SK-N-SH (cell line): ENCODE measurements around the gene CLASP2. TPM values are rescaled to one million over a fixed set of nuclear protein-coding genes. Genes with fewer than 3 reads are reported as not detected.

Experiments
- CTCF ChIA-PET: fragments of 300-600, 350-600 bp; formaldehyde crosslinking; extraction: SDS; loops from one replicate; lab custom pipeline; 2021; lab: Yijun Ruan, JAX
- POLR2A ChIA-PET: fragments of 350-600 bp; sonication (Branson Sonifier 250); formaldehyde crosslinking; extraction: SDS; loops from one replicate; lab custom pipeline; 2020; ENCODE audit warnings: antibody characterized with exemption, inconsistent platforms; lab: Yijun Ruan, JAX
- DNase-seq: peaks from one replicate; pipeline ENCODE4 v3.0.0; 2012
- H2AFZ ChIP-seq: fragments of 200-600 bp; sonication (generic); 2 replicates; pipeline ENCODE4 v1.8.1; 2016; ENCODE audit warnings: antibody characterized with exemption, mild to moderate bottlenecking, low read depth
- H3F3A ChIP-seq: fragments of 200-600 bp; sonication (generic); replicated peaks from 2 replicates; pipeline ENCODE3; 2016; ENCODE audit warnings: antibody characterized with exemption, mild to moderate bottlenecking; ENCODE audit not compliant: insufficient read depth
- H3K27ac ChIP-seq, 2 experiments: fragments of 200-500 bp in 1 of 2; fragments of 200-600 bp in 1 of 2; sonication (Bioruptor generic) in 1 of 2; sonication (generic), shearing (Covaris generic) in 1 of 2; 2 replicates each; pipeline versions ENCODE4 v1.5.1 to v1.6.1; 2014 to 2016; ENCODE audit warnings: low read depth in 2 of 2, inconsistent platforms in 1 of 2, low read length in 1 of 2, mild to moderate bottlenecking in 1 of 2, mixed read lengths in 1 of 2
- H3K27me3 ChIP-seq: fragments of 200-600 bp; sonication (generic), shearing (Covaris generic); 2 replicates; pipeline ENCODE4 v1.6.1; 2016; ENCODE audit warnings: mixed run types; ENCODE audit not compliant: insufficient read depth
- H3K36me3 ChIP-seq, 2 experiments: fragments of 200-500 bp in 1 of 2; fragments of 200-600 bp in 1 of 2; sonication (Bioruptor generic) in 1 of 2; sonication (generic) in 1 of 2; replicated peaks in 1 of 2; 2 replicates each; pipeline versions ENCODE3 to v1.5.1; 2014 to 2016; ENCODE audit warnings: low read length in 1 of 2, mild to moderate bottlenecking in 1 of 2; ENCODE audit not compliant: insufficient read depth in 2 of 2, control insufficient read depth in 1 of 2
- H3K4me1 ChIP-seq, 2 experiments: fragments of 200-500 bp in 1 of 2; fragments of 200-600 bp in 1 of 2; sonication (Bioruptor generic) in 1 of 2; sonication (generic), shearing (Covaris generic) in 1 of 2; 2 replicates each; pipeline versions ENCODE4 v1.5.1 to v1.6.1; 2014 to 2016; ENCODE audit warnings: low read depth in 1 of 2, low read length in 1 of 2, mixed run types in 1 of 2; ENCODE audit not compliant: insufficient read depth in 2 of 2, control insufficient read depth in 1 of 2
- H3K4me2 ChIP-seq: fragments of 200-600 bp; sonication (generic), shearing (Covaris generic); 2 replicates; pipeline ENCODE4 v1.6.1; 2017; ENCODE audit warnings: mixed run types
- H3K4me3 ChIP-seq, 2 experiments: fragments of 200-500 bp in 1 of 2; fragments of 200-600 bp in 1 of 2; sonication (Bioruptor generic) in 1 of 2; sonication (generic), shearing (Covaris generic) in 1 of 2; 2 replicates each; pipeline versions ENCODE4 v1.5.1 to v1.8.1; 2014 to 2016; ENCODE audit warnings: low read depth in 2 of 2, inconsistent platforms in 1 of 2, low read length in 1 of 2, mild to moderate bottlenecking in 1 of 2, mixed read lengths in 1 of 2, moderate library complexity in 1 of 2
- H3K79me2 ChIP-seq: fragments of 200-600 bp; sonication (generic); 2 replicates; pipeline ENCODE4 v1.8.1; 2017; ENCODE audit warnings: mild to moderate bottlenecking; ENCODE audit not compliant: insufficient read depth
- H3K9ac ChIP-seq: fragments of 200-600 bp; sonication (generic); 2 replicates; pipeline ENCODE4 v1.6.1; 2017; ENCODE audit warnings: mixed run types
- H3K9me2 ChIP-seq: fragments of 200-600 bp; sonication (generic); 2 replicates; pipeline ENCODE4 v1.6.1; 2017; ENCODE audit warnings: mixed run types
- H3K9me3 ChIP-seq: fragments of 200-600 bp; sonication (generic); 2 replicates; pipeline ENCODE4 v1.6.1; 2017; ENCODE audit warnings: mixed run types, mild to moderate bottlenecking, moderate library complexity
- H4K20me1 ChIP-seq: fragments of 200-600 bp; sonication (generic); 2 replicates; pipeline ENCODE4 v1.6.1; 2017; ENCODE audit warnings: mild to moderate bottlenecking, mixed run types; ENCODE audit not compliant: insufficient read depth
- ELF1 ChIP-seq: IDR thresholded peaks from 2 replicates; pipeline ENCODE4 v1.4.0; 2012
- EZH2phosphoT487 ChIP-seq: fragments of 200-600 bp; sonication (generic); IDR thresholded peaks from 2 replicates; pipeline ENCODE4 v1.6.1; 2017; ENCODE audit warnings: low read depth, mixed run types, mild to moderate bottlenecking, antibody characterized with exemption, moderate library complexity, borderline replicate concordance
- FOSL2 ChIP-seq: IDR thresholded peaks from 2 replicates; pipeline ENCODE4 v1.4.0; 2012; ENCODE audit warnings: low read depth, mild to moderate bottlenecking, moderate library complexity, borderline replicate concordance
- JUND ChIP-seq: IDR thresholded peaks from 2 replicates; pipeline ENCODE4 v1.4.0; 2012
- NFIC ChIP-seq: IDR thresholded peaks from 2 replicates; pipeline ENCODE4 v1.4.0; 2012; ENCODE audit warnings: borderline replicate concordance
- POLR2AphosphoS5 ChIP-seq: IDR thresholded peaks from 2 replicates; pipeline ENCODE4 v1.6.1; 2012; ENCODE audit warnings: low read depth, low read length
- RAD21 ChIP-seq: IDR thresholded peaks from 2 replicates; pipeline ENCODE4 v1.6.1; 2012; ENCODE audit warnings: mild to moderate bottlenecking, low read length
- RCOR1 ChIP-seq: fragments of 150-350 bp; IDR thresholded peaks from 2 replicates; pipeline ENCODE4 v1.6.1; 2017; ENCODE audit warnings: antibody characterized with exemption, low read length
- REST ChIP-seq: IDR thresholded peaks from 2 replicates; pipeline ENCODE4 v1.6.1; 2012; ENCODE audit warnings: mild to moderate bottlenecking, low read depth, low read length, moderate library complexity
- SIN3A ChIP-seq: IDR thresholded peaks from 2 replicates; pipeline ENCODE4 v1.6.1; 2012; ENCODE audit warnings: low read depth, mild to moderate bottlenecking, low read length, moderate library complexity, borderline replicate concordance
- TEAD4 ChIP-seq: IDR thresholded peaks from 2 replicates; pipeline ENCODE4 v1.4.0; 2012; ENCODE audit warnings: mild to moderate bottlenecking, borderline replicate concordance; ENCODE audit not compliant: insufficient read depth
- USF1 ChIP-seq: IDR thresholded peaks from 2 replicates; pipeline ENCODE4 v1.4.0; 2012; ENCODE audit warnings: low read depth, borderline replicate concordance
- WGBS: methylation state at CpG from one replicate; pipeline ENCODE4 v1.1.6; 2017; ENCODE audit warnings: low lambda C conversion rate; 5-methylcytosine and 5-hydroxymethylcytosine counted together
- polyA plus RNA-seq, 3 experiments: library from polyadenylated mRNA; depleted of rRNA; stranded (reverse); fragments of >200 nt; gene quantifications; 2 replicates each; pipeline ENCODE4 v1.2.3, GENCODE V29; 2012
- TF ChIP-seq, protein P1 (sequence below): fragments of 200-600 bp; sonication (generic); IDR thresholded peaks from 2 replicates; pipeline ENCODE4 v1.6.1; 2017; ENCODE audit warnings: antibody characterized with exemption, mild to moderate bottlenecking, moderate library complexity
- TF ChIP-seq, protein P2 (sequence below): IDR thresholded peaks from 2 replicates; pipeline ENCODE4 v1.4.0; 2012; ENCODE audit warnings: low read depth

Gene CLASP2
- polyA plus RNA-seq, 1 of the 3 experiments (the other 2 are of a cell fraction), result 13.2 TPM

DNA sequence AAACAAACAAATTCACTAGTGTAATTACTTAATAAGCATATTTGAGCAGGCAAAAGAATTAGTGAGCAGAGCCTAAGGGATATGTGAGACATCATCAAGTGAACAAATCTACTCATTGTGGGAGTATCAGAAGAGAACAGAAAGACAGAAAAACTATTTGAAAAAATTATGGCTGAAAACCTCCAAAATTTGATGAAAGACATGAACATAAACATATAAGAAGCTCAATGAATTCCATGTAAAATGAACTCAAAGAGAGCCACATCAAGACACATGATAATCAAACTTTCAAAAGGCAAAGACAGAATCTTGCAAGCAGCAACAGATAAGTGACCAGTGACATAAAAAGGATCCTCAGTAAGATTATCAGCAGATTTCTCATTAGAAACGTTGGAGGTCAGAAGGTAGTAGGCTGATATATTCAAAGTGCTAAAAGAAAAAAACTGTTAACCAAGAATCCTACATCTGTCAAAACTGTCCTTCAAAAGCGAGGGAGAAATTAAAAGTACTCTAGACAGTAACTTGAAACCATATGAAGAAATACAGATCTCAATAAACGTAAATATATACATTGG is 194.9 kb downstream of the CLASP2 start:
- CTCF ChIA-PET, result no interaction called here

More for the DNA sequence above, 194.9 kb downstream of the CLASP2 start:
- Histone ChIP-seq H3F3A (no peaks in the 10 kb centered on the region), H3K4me1 (peaks cover 0 to 2% of the 10 kb centered on the region in 2 experiments; a peak in 2 of 4 replicates), H3K9ac (no peak overlapping the region), H3K4me2 (no peak overlapping the region), H3K4me3 (no peak overlapping the region), H3K9me3 (peaks cover 12% of the 10 kb centered on the region), H4K20me1 (no peaks in the 10 kb centered on the region), H3K9me2 (no peaks in the 10 kb centered on the region), H3K27ac (no peak overlapping the region), H3K79me2 (peaks cover 9% of the 10 kb centered on the region; the same call in 1 of the 2 replicates), H3K27me3 (no peaks in the 10 kb centered on the region), H3K36me3 (peaks cover 6 to 43% of the 10 kb centered on the region in 2 experiments), H2AFZ (no peak overlapping the region)
- POLR2A ChIA-PET, result no interaction called here
- 93% methylated on average over 3 of the region's 3 CpGs for WGBS
- TF ChIP-seq, protein P1, sequence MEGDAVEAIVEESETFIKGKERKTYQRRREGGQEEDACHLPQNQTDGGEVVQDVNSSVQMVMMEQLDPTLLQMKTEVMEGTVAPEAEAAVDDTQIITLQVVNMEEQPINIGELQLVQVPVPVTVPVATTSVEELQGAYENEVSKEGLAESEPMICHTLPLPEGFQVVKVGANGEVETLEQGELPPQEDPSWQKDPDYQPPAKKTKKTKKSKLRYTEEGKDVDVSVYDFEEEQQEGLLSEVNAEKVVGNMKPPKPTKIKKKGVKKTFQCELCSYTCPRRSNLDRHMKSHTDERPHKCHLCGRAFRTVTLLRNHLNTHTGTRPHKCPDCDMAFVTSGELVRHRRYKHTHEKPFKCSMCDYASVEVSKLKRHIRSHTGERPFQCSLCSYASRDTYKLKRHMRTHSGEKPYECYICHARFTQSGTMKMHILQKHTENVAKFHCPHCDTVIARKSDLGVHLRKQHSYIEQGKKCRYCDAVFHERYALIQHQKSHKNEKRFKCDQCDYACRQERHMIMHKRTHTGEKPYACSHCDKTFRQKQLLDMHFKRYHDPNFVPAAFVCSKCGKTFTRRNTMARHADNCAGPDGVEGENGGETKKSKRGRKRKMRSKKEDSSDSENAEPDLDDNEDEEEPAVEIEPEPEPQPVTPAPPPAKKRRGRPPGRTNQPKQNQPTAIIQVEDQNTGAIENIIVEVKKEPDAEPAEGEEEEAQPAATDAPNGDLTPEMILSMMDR, result no peak
- no peak for TF ChIP-seq SIN3A
- TF ChIP-seq USF1, result no peak
- TF ChIP-seq TEAD4, result no peak
- no peak for TF ChIP-seq NFIC
- no peak for TF ChIP-seq RCOR1
- no peak for TF ChIP-seq RAD21
- TF ChIP-seq FOSL2, result no peak
- no peak for TF ChIP-seq REST
- TF ChIP-seq POLR2AphosphoS5, result no peak
- TF ChIP-seq EZH2phosphoT487, result no peak
- no peak for TF ChIP-seq JUND
- no peak for TF ChIP-seq ELF1
- TF ChIP-seq, protein P2, sequence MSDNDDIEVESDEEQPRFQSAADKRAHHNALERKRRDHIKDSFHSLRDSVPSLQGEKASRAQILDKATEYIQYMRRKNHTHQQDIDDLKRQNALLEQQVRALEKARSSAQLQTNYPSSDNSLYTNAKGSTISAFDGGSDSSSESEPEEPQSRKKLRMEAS, result no peak
- DNase-seq, result no peak
